ENCODE results near the gene ANKRD31.
"Not testable (repeated sequence)": the region's sequence is repeated elsewhere in the genome, so short reads cannot be mapped to it uniquely, and the experiment has no call there.

ANKRD31 gene

GRCh38 chr5:75081510-75081909 is 155.2 kb downstream of the ANKRD31 start:
- Histone ChIP-seq H3F3A (ENCODE audit: control insufficient read depth, insufficient read depth) (no peaks in the 10 kb centered on the region), H3K4me3 (ENCODE audit: low read length) (no peak overlapping the region), H3K27me3 (ENCODE audit: control insufficient read depth, low read length) (no peaks in the 10 kb centered on the region), H3K79me2 (ENCODE audit: control insufficient read depth, low read length) (no peaks in the 10 kb centered on the region), H3K27ac (ENCODE audit: low read depth, low read length) (no peak overlapping the region), H3K9me2 (replicated peaks; ENCODE audit: control insufficient read depth, low read length) (no peaks in the 10 kb centered on the region), H3K4me2 (ENCODE audit: low read length) (no peak overlapping the region), H4K20me1 (ENCODE audit: control insufficient read depth, insufficient read depth, low read depth, low read length) (no peaks in the 10 kb centered on the region), H3K36me3 (ENCODE audit: control insufficient read depth, low read length) (no peaks in the 10 kb centered on the region), H3K4me1 (ENCODE audit: control insufficient read depth, low read length) (no peaks in the 10 kb centered on the region), H3K9me3 (ENCODE audit: control insufficient read depth, insufficient read depth, low read length) (no peaks in the 10 kb centered on the region)
- no peak for TF ChIP-seq EZH2phosphoT487 (IDR thresholded peaks at IDR 0.05; ENCODE audit: borderline replicate concordance, low read length)
- TF ChIP-seq, protein P1, sequence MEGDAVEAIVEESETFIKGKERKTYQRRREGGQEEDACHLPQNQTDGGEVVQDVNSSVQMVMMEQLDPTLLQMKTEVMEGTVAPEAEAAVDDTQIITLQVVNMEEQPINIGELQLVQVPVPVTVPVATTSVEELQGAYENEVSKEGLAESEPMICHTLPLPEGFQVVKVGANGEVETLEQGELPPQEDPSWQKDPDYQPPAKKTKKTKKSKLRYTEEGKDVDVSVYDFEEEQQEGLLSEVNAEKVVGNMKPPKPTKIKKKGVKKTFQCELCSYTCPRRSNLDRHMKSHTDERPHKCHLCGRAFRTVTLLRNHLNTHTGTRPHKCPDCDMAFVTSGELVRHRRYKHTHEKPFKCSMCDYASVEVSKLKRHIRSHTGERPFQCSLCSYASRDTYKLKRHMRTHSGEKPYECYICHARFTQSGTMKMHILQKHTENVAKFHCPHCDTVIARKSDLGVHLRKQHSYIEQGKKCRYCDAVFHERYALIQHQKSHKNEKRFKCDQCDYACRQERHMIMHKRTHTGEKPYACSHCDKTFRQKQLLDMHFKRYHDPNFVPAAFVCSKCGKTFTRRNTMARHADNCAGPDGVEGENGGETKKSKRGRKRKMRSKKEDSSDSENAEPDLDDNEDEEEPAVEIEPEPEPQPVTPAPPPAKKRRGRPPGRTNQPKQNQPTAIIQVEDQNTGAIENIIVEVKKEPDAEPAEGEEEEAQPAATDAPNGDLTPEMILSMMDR (IDR thresholded peaks at IDR 0.05; ENCODE audit: low read depth, low read length, poor library complexity, severe bottlenecking): no peak

DNA sequence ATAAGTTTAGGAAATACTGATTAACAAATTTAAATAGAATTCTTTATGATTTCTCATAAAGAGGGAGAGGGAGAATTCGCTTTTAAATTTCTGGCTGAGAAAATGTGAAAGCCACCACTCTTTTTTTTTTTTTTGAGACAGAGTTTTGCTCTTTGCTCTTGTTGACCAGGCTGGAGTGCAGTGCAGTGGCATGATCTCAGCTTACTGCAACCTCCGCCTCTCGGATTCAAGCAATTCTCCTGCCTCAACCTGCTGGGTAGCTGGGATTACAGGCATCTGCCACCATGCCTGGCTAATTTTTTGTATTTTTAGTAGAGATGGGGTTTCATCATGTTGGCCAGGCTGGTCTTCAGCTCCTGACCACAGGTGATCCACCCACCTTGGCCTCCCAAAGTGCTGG is 157.3 kb downstream of the ANKRD31 start:
- H3K79me2 ChIP-seq (ENCODE audit: control insufficient read depth, low read length); H3K27me3 ChIP-seq (ENCODE audit: control insufficient read depth, low read length); H3K4me2 ChIP-seq (ENCODE audit: low read length); H3K9me2 ChIP-seq (replicated peaks; ENCODE audit: control insufficient read depth, low read length); H3K9me3 ChIP-seq (ENCODE audit: control insufficient read depth, insufficient read depth, low read length); H3K36me3 ChIP-seq (ENCODE audit: control insufficient read depth, low read length); H4K20me1 ChIP-seq (ENCODE audit: control insufficient read depth, insufficient read depth, low read depth, low read length); H3K4me3 ChIP-seq (ENCODE audit: low read length); H3K27ac ChIP-seq (ENCODE audit: low read depth, low read length); H3F3A ChIP-seq (ENCODE audit: control insufficient read depth, insufficient read depth); H3K4me1 ChIP-seq (ENCODE audit: control insufficient read depth, low read length): not testable (repeated sequence)

DNA sequence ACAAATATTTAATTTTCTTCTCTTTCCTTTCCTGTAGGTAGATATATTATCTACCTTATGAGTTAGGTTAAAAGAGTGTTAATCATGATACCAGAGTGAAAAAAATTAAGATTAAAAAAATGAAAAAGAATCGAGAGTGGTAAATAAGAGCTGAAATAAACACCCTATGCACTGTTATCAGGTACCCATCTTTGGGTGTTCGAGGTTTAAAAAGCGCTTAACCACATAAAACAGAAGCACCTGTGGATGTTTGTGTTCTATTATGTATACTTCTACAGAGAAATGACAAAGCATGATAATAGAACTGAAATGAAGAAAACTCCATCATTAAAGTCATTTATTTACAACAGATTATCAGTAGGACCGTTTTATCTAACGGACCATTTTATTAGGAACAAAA is 158.7 kb downstream of the ANKRD31 start:
- Histone ChIP-seq H3K27me3 (ENCODE audit: control insufficient read depth, low read length) (no peaks in the 10 kb centered on the region), H3F3A (ENCODE audit: control insufficient read depth, insufficient read depth) (no peaks in the 10 kb centered on the region)

DNA sequence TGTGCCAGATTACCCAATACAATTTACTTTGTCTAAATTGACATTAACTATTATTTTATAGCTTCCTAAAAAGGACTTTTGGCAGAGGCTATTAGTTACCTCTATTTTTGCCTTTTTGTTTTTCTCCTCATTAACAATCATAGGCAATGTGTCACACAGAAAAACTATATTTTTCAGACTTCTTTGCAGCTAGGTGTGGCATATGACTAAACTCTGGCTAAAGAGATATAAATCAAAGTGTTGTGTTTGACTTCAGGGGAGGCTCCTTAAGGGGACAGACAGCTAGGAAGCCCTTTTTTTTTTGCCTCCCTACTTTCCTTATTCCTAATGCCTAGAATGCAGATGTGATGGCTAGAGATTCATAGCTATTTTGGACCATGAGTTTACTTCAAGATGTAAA is 164.6 kb downstream of the ANKRD31 start:
- TF ChIP-seq, protein P1 (IDR thresholded peaks at IDR 0.05; ENCODE audit: low read depth, low read length, poor library complexity, severe bottlenecking): no peak
- no peak for TF ChIP-seq EZH2phosphoT487 (IDR thresholded peaks at IDR 0.05; ENCODE audit: borderline replicate concordance, low read length)
- Histone ChIP-seq H3K9me2 (replicated peaks; ENCODE audit: control insufficient read depth, low read length) (no peaks in the 10 kb centered on the region), H3K79me2 (ENCODE audit: control insufficient read depth, low read length) (no peaks in the 10 kb centered on the region), H3K4me2 (ENCODE audit: low read length) (no peak overlapping the region), H3K36me3 (ENCODE audit: control insufficient read depth, low read length) (no peaks in the 10 kb centered on the region), H4K20me1 (ENCODE audit: control insufficient read depth, insufficient read depth, low read depth, low read length) (no peaks in the 10 kb centered on the region), H3K9me3 (ENCODE audit: control insufficient read depth, insufficient read depth, low read length) (no peaks in the 10 kb centered on the region), H3K4me3 (ENCODE audit: low read length) (no peak overlapping the region), H3F3A (ENCODE audit: control insufficient read depth, insufficient read depth) (no peaks in the 10 kb centered on the region), H3K4me1 (ENCODE audit: control insufficient read depth, low read length) (no peaks in the 10 kb centered on the region), H3K27ac (ENCODE audit: low read depth, low read length) (no peak overlapping the region), H3K27me3 (ENCODE audit: control insufficient read depth, low read length) (no peaks in the 10 kb centered on the region)

More for the DNA sequence above, 158.7 kb downstream of the ANKRD31 start:
- no peaks in the 10 kb centered on the region for H3K79me2 ChIP-seq (ENCODE audit: control insufficient read depth, low read length)
- TF ChIP-seq, protein P1 (IDR thresholded peaks at IDR 0.05; ENCODE audit: low read depth, low read length, poor library complexity, severe bottlenecking): no peak
- TF ChIP-seq EZH2phosphoT487 (IDR thresholded peaks at IDR 0.05; ENCODE audit: borderline replicate concordance, low read length): no peak
- H3K36me3 ChIP-seq (ENCODE audit: control insufficient read depth, low read length): no peaks in the 10 kb centered on the region
- H3K4me3 ChIP-seq (ENCODE audit: low read length): no peak overlapping the region
- H3K27ac ChIP-seq (ENCODE audit: low read depth, low read length): no peak overlapping the region
- H4K20me1 ChIP-seq (ENCODE audit: control insufficient read depth, insufficient read depth, low read depth, low read length): no peaks in the 10 kb centered on the region
- no peak overlapping the region for H3K4me2 ChIP-seq (ENCODE audit: low read length)
- H3K9me3 ChIP-seq (ENCODE audit: control insufficient read depth, insufficient read depth, low read length): no peaks in the 10 kb centered on the region
- H3K9me2 ChIP-seq (replicated peaks; ENCODE audit: control insufficient read depth, low read length): no peaks in the 10 kb centered on the region
- no peaks in the 10 kb centered on the region for H3K4me1 ChIP-seq (ENCODE audit: control insufficient read depth, low read length)
